ENCODE measurements around the gene FAM184A.

The FAM184A gene

GRCh38 chr6:119063491-119063890, 15.0 kb downstream of the FAM184A start:
- DNase-seq (ENCODE audit: insufficient read length, low spot score) (no peak), FAIRE-seq (no peak)

- no peak for DNase-seq (ENCODE audit: insufficient read length, low spot score)
- FAIRE-seq: no peak
These were observed 17.2 kb downstream of the FAM184A start for GRCh38 chr6:119061215-119061614.

GRCh38 chr6:119060255-119060907, 18.1 kb downstream of the FAM184A start:
- DNase-seq (ENCODE audit: insufficient read length, low spot score) (no peak), FAIRE-seq (no peak)

DNA sequence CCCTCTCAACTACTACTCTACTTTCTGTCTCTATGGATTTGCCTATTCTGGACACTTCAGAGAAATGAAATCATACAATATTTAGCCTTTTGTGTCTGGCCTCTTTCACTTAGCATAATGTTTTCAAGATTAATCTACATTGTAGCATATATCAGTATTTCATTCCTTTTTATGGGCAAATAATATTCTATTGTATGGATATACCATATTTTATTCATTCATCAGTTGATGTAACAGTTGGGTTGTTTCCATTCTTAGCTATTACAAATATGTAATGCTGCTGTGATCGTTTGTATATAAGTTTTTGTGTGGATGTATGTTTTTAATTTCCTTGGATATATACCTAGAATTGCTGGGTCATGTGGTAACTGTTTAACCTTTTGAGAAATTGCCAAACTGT, 23.4 kb downstream of the FAM184A start:
- DNase-seq (ENCODE audit: insufficient read length, low spot score) (no peak), FAIRE-seq (peak; percentile 8)

- no peak for FAIRE-seq
- no peak for DNase-seq (ENCODE audit: insufficient read length, low spot score)
These were observed 25.5 kb downstream of the FAM184A start for GRCh38 chr6:119052987-119053386.

DNA sequence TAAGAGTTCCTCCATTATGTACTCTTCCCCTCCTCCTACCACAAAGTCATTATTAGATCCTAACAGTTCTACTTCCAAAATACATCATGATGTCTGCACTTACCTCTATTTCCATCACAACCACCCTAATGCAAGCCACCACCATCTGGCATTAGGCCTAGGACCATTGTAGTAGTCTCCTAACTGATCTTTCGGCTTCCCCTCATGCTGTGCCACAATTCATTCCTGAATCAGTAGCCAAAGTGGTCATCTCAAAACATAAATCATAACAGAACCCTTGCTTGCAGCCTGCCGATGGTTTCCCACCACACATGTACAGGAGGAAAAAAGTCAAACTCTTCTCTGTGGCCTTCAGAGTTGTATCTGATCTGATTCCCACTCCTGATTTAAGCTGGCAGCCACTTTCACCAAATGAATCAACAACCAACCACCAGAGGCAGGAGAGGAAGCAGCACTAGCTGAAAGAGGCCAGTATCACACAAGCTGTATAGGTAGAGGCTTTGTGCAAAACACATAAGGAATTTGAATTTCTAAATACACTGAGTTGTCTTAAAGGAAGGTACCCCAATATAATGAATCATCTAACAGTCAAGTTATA, 26.1 kb downstream of the FAM184A start:
- FAIRE-seq (no peak), DNase-seq (ENCODE audit: insufficient read length, low spot score) (no peak)

DNA sequence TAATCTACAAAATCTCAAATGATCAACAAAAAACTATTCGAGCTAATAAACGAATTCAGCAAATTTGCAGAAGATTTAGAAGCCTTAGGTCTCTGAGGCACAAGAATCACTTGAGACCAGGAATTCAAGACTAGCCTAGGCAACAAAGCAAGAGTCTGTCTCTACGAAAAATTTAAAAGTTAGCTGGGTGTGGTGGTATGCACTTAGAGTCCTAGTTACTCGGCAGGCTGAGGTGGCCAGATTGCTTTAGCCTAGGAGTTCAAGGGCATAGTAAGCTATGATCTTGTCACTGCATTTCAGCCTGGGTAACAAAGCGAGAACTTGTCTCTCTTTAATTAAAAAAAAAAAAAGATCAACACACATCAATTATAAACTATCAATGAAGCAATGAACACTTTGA, 34.2 kb downstream of the FAM184A start:
- DNase-seq (ENCODE audit: insufficient read length, low spot score): no peak
- FAIRE-seq: no peak

GRCh38 chr6:119043783-119044182, 34.7 kb downstream of the FAM184A start:
- DNase-seq (ENCODE audit: insufficient read length, low spot score): no peak
- FAIRE-seq: no peak

DNA sequence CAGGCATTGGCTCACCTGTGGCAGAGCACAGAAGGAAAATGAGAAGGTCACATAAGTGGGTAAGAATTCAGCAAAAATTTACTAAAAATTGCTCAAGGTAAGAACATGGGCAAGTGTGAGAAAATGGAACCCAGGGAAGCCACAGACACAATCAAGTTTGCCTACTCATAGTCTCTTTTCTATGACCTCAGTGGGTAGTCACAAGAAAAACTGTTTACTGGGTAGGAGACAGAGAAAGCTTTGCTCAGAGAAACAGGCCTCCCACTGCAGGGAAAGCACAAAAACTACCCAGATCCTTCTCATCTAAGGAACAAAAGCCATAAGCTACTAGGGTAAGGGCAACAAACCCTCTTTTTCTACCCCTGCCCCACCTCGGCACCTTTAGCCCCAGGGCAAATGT, 35.2 kb downstream of the FAM184A start:
- DNase-seq (ENCODE audit: insufficient read length, low spot score) (no peak), FAIRE-seq (no peak)

GRCh38 chr6:119040636-119041035, 37.8 kb downstream of the FAM184A start:
- no peak for FAIRE-seq
- DNase-seq (ENCODE audit: insufficient read length, low spot score): no peak

GRCh38 chr6:119040229-119040628, 38.2 kb downstream of the FAM184A start:
- FAIRE-seq: no peak
- DNase-seq (ENCODE audit: insufficient read length, low spot score): no peak

DNA sequence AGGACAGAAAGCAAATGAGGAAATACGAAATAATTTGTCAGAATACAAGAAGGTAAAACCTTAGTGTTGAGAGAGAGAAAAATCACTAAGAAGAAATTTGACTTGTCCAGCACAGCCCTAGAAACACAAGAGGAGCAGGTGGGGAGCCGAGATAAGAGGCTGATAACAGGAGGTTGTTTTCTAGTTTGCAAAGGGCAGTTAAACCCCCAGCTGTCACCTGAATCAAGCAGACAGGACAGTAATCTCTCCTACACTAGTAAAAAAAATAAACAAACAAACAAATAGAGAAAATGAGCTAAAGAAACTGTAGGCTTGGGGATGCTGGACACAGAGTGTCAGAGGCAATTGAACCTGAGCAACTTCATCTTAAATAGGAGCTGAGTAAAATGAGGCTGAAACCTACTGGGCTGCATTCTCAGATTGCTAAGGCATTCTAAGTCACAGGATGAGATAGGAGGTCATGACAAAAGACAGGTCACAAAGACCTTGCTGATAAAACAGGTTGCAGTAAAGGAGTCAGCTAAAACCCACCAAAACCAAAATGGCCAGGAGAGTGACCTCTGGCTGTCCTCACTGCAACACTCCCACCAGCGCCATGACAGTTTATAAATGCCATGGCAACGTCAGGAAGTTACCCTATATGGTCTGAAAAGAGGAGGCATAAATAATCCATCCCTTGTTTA, 40.4 kb downstream of the FAM184A start:
- no peak for FAIRE-seq
- no peak for DNase-seq (ENCODE audit: insufficient read length, low spot score)

GRCh38 chr6:119037264-119037663, 41.2 kb downstream of the FAM184A start:
- no peak for DNase-seq (ENCODE audit: insufficient read length, low spot score)
- no peak for FAIRE-seq

DNA sequence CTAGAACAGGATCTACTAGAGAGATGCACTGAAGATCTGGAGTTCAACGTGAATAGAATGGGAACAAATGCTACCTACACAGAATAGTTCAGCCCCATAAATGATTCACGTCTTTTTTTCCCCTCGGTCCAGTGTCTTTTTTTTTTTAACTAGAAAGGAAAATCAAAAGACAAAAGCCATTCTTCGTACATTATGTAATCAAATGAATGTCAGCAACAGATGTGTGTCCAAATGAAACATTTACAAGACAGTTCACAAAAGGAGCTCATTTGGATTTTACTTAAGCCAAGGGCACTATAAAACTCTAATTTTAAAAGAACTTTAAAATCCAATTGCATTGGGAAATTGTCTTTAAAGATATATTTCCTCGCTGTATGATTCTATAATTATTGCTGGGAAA, 42.4 kb downstream of the FAM184A start:
- DNase-seq (ENCODE audit: insufficient read length, low spot score): no peak
- FAIRE-seq: no peak

- no peak for DNase-seq (ENCODE audit: insufficient read length, low spot score)
- no peak for FAIRE-seq
These were observed 43.0 kb downstream of the FAM184A start for GRCh38 chr6:119035459-119035858.

DNA sequence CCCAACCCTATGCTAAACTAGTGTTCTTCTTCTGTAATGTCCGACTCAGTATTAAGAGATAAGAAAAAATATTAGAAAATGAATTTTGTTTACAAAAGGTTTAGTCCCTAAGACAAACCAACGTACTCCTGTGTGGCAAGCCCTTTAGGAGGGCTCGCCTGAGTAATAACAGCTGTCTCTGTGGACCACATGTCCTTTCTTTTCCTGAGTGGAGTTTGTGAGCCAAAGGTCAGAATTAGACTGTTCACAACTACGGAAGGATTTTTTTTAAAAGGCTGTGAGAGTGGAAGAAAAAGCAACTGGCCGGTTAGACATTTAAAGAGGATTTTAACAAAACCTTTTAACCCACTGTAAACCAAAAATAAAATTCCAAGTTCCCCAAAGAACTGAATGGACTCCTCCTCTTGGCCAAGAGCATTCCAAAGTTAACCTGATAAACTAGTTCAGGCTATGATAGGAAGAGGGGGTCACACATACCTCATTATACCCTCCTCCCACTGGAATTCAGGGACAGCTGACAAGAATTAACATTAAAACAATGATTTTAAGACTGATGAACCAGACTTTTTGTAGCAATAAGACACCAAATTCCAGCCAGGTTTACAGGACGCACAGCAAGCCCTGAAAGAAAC, 43.5 kb downstream of the FAM184A start:
- DNase-seq (ENCODE audit: insufficient read length, low spot score) (no peak), FAIRE-seq (no peak)

GRCh38 chr6:119032428-119032827, 46.0 kb downstream of the FAM184A start:
- FAIRE-seq (no peak), DNase-seq (ENCODE audit: insufficient read length, low spot score) (no peak)

GRCh38 chr6:119030759-119031158, 47.7 kb downstream of the FAM184A start:
- FAIRE-seq (no peak), DNase-seq (ENCODE audit: insufficient read length, low spot score) (no peak)

DNA sequence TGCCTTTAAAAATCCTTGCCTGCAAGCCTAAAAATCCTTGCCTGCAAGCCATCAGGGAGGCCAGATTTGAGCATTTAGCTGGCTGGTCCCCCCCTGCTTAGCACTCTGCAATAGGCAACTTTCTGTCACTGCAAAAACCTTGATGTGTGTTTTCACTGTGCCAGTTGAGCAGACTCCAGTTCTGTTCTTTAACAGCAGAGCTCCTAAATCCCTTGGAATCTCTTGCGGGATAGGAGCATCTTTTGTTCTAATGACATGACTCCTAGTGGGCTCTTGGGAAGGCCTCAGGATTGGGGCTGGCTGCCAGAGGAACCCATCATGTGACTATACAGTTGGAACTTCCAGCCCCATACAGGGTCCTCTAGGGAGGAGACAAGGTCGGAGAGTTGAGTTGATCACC, 50.4 kb downstream of the FAM184A start:
- DNase-seq (ENCODE audit: insufficient read length, low spot score): no peak
- no peak for FAIRE-seq

DNA sequence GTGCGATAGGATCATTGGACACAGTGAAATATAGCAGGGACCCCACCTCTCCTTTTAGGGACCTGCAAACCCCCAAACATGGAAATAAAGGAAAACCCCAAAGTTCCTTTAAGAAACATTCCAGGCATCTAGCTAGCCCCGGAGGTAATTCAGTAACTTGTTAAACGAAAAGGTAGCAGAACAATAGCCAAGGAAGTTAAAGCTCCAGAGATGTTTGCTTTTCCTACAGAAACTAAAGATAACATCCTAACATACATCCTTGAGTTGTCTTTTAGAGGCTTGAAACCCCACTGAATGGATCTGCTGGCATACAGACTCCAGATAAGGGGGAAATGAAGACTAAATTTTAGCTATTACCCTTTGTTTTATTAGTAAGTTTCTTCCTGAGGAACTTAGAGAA, 51.0 kb downstream of the FAM184A start:
- no peak for DNase-seq (ENCODE audit: insufficient read length, low spot score)
- no peak for FAIRE-seq

GRCh38 chr6:119026822-119027221, 51.6 kb downstream of the FAM184A start:
- FAIRE-seq (no peak), DNase-seq (ENCODE audit: insufficient read length, low spot score) (no peak)

- no peak for FAIRE-seq
- no peak for DNase-seq (ENCODE audit: insufficient read length, low spot score)
These were observed 52.7 kb downstream of the FAM184A start for GRCh38 chr6:119025793-119026192.
